ENCODE results near the gene MECP2. TPM values are rescaled to one million over a fixed set of nuclear protein-coding genes. Genes with fewer than 3 reads are reported as not detected.

Gene MECP2
- polyA plus RNA-seq, 1 donor (not counting 4 experiments of a cell fraction or from before 2014, with no cell fraction given), result 9.9 TPM

DNA sequence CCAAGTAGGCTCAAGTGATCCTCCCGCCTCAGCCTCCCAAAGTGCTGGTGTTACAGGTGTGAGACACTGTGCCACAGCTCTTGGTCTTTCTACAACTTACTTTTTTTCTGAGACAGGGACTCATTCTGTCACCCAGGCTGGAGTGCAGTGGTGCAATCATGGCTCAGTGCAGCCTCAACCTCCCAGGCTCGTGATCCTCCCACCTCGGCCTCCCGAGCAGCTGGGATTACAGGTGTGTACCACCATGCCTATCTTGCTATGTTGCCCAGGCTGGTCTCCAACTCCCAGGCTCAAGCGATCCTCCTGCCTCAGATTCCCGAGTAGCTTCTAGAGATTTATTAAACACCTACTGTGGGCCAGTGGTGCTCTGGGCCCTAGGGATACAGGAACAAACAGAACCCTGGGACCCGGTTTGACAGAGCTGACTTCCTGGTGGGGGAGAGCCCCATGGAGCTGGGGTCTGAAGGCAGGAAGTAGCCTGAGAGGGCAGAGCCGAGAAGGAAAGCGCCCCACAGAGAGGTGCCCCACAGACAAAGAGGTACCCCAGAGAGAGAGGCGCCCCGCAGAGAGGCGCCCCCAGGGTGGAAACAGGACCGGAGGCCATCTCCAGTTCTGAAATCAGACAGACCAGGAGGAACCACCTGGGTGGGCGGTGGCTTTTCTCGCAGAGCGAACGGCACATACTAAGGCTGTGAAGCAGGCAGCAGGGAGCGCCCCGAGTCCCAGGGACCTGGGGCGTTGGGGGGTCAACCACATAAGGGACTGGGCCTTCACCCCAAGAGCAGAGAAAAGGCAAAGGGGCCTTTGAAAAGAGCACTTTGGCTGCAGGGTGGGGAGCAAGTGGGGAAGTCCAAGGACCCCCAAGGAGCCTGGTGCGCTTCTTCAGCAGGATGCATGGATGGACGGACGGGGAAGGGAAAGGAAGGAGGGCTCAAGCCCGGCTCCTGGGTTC lies 82.8 kb downstream of the MECP2 start:
- Histone ChIP-seq H3K9me3 (ENCODE audit: control insufficient read depth, low read depth, low read length) (no peaks in the 10 kb centered on the region), H3K36me3 (ENCODE audit: control insufficient read depth in 2 of 2, extremely low read depth in 1 of 2, insufficient read depth in 2 of 2, low read length in 2 of 2) (peaks cover 1 to 8% of the 10 kb centered on the region in 2 experiments), H4K20me1 (ENCODE audit: control insufficient read depth, extremely low read depth, insufficient read depth, low read length) (no peaks in the 10 kb centered on the region), H3K79me2 (ENCODE audit: control insufficient read depth, insufficient read depth, low read length) (peaks cover 22% of the 10 kb centered on the region), H3K27ac (ENCODE audit: control insufficient read depth, insufficient read depth, low read length) (no peak overlapping the region), H3K27me3 (ENCODE audit: control insufficient read depth, extremely low read depth, insufficient read depth, low read length) (no peaks in the 10 kb centered on the region), H3K4me1 (ENCODE audit: control insufficient read depth, extremely low read depth, insufficient read depth, low read length) (no peaks in the 10 kb centered on the region), H3K9me1 (ENCODE audit: control insufficient read depth, extremely low read depth, insufficient read depth, low read length) (no peaks in the 10 kb centered on the region), H3K9ac (ENCODE audit: control insufficient read depth, extremely low read depth, insufficient read depth, low read length) (no peak overlapping the region), H3K4me3 (ENCODE audit: control insufficient read depth in 2 of 3, extremely low read depth in 1 of 3, insufficient read depth in 2 of 3, low read depth in 1 of 3, low read length in 3 of 3) (no peak overlapping the region), H3K4me2 (ENCODE audit: control insufficient read depth, extremely low read depth, insufficient read depth, low read depth, low read length) (no peak overlapping the region), H2AFZ (ENCODE audit: control insufficient read depth, low read length) (no peak overlapping the region)
- dilution Hi-C loops (cut with MboI; ENCODE audit: extremely low pct_ligation_motif_present, low sequenced_read_pairs), result no loop called here
- FAIRE-seq (no peak), DNase-seq (ENCODE audit: low read depth, low spot score) (no peak)
- TF ChIP-seq EZH2 (IDR thresholded peaks at IDR 0.05; ENCODE audit: low read length), result no peak
- no peak for TF ChIP-seq CTCF (optimal IDR thresholded peaks at IDR 0.05 in 1 of 3, IDR thresholded peaks at IDR 0.05 in 1 of 3, conservative IDR thresholded peaks at IDR 0.05 in 1 of 3; ENCODE audit: extremely low read depth in 1 of 3, insufficient read depth in 2 of 3, low read length in 3 of 3)

DNA sequence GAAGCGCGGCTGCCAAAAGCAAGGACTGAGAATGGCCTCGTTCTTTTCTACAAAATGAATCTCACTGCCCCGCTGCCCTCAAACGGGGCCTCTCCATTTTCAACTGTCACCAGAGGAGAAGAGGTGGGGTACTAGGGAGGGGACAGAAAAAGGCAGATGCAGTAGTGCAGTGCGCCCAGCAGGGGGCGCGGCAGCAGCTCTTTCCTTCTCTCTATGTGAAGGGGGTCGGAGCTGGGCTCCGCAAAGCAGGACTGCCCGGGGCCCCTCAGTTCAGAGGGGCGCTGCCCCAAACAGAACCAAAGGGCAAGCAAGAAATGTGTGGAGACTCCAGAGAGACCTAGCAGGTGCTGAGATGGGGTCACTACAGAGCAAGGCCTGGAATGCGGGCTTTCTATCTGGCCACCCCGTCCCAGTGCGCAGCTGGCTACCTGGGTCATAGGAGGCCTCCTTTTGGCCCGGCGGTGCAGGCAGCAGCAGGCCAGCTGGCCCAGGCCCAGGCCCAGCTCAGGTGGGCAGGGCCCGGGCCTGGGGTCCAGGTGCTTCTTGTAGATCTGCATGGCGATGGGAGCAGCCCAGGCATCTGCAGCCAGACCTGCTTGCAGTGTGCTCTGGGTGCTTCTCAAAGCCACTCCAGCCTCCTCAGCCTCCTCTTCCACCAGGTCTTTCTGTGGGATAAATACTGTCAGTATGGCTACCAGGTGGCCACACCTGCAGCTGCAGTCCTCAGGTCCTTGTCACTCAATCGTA lies 83.7 kb downstream of the MECP2 start:
- H4K20me1 ChIP-seq (ENCODE audit: control insufficient read depth, extremely low read depth, insufficient read depth, low read length), result no peaks in the 10 kb centered on the region
- dilution Hi-C loops (cut with MboI; ENCODE audit: extremely low pct_ligation_motif_present, low sequenced_read_pairs), result no loop called here
- H3K36me3 ChIP-seq (ENCODE audit: control insufficient read depth in 2 of 2, extremely low read depth in 1 of 2, insufficient read depth in 2 of 2, low read length in 2 of 2), result peaks cover 1 to 8% of the 10 kb centered on the region in 2 experiments
- no peak overlapping the region for H3K4me3 ChIP-seq (ENCODE audit: control insufficient read depth in 2 of 3, extremely low read depth in 1 of 3, insufficient read depth in 2 of 3, low read depth in 1 of 3, low read length in 3 of 3)
- H3K27ac ChIP-seq (ENCODE audit: control insufficient read depth, insufficient read depth, low read length), result no peak overlapping the region
- no peak overlapping the region for H3K4me2 ChIP-seq (ENCODE audit: control insufficient read depth, extremely low read depth, insufficient read depth, low read depth, low read length)
- H3K4me1 ChIP-seq (ENCODE audit: control insufficient read depth, extremely low read depth, insufficient read depth, low read length), result no peaks in the 10 kb centered on the region
- peak in 2 of 3 experiments; percentile 82 to 84 for TF ChIP-seq CTCF (optimal IDR thresholded peaks at IDR 0.05 in 1 of 3, IDR thresholded peaks at IDR 0.05 in 1 of 3, conservative IDR thresholded peaks at IDR 0.05 in 1 of 3; ENCODE audit: extremely low read depth in 1 of 3, insufficient read depth in 2 of 3, low read length in 3 of 3)
- TF ChIP-seq EZH2 (IDR thresholded peaks at IDR 0.05; ENCODE audit: low read length), result no peak
- H3K9me1 ChIP-seq (ENCODE audit: control insufficient read depth, extremely low read depth, insufficient read depth, low read length), result no peaks in the 10 kb centered on the region
- no peaks in the 10 kb centered on the region for H3K27me3 ChIP-seq (ENCODE audit: control insufficient read depth, extremely low read depth, insufficient read depth, low read length)
- FAIRE-seq (no peak), DNase-seq (ENCODE audit: low read depth, low spot score) (no peak)
- no peak overlapping the region for H2AFZ ChIP-seq (ENCODE audit: control insufficient read depth, low read length)
- H3K79me2 ChIP-seq (ENCODE audit: control insufficient read depth, insufficient read depth, low read length), result peaks cover 15% of the 10 kb centered on the region
- no peaks in the 10 kb centered on the region for H3K9me3 ChIP-seq (ENCODE audit: control insufficient read depth, low read depth, low read length)
- no peak overlapping the region for H3K9ac ChIP-seq (ENCODE audit: control insufficient read depth, extremely low read depth, insufficient read depth, low read length)

All from keratinocyte (primary cell).